Erythroblast (primary cell): ENCODE results near the gene DEPP1.

Source experiments
- DNase-seq, 2 experiments: peaks; one replicate each; lab custom pipeline; 2025; lab: John Stamatoyannopoulos, UW
- GATA1 ChIP-seq: IDR thresholded peaks from 2 replicates; pipeline ENCODE4 v1.6.1; 2011; ENCODE audit warnings: low read depth, mild to moderate bottlenecking, control low read depth, low read length, moderate library complexity
- POLR2A ChIP-seq: IDR thresholded peaks from 2 replicates; pipeline ENCODE4 v1.6.1; 2011; ENCODE audit warnings: mild to moderate bottlenecking, low read length

Gene DEPP1

GRCh38 chr10:44998146-44998631, 19.6 kb upstream of the DEPP1 start:
- no peak for TF ChIP-seq POLR2A
- no peak for TF ChIP-seq GATA1
- no peak for DNase-seq

- no peak for DNase-seq
Observed at GRCh38 chr10:44997105-44997748, 18.6 kb upstream of the DEPP1 start.

GRCh38 chr10:44995914-44996669, 17.5 kb upstream of the DEPP1 start:
- TF ChIP-seq POLR2A = no peak
- no peak for TF ChIP-seq GATA1
- no peak for DNase-seq

More at GRCh38 chr10:44997105-44997748, 18.6 kb upstream of the DEPP1 start:
- no peak for TF ChIP-seq GATA1
- no peak for TF ChIP-seq POLR2A

- TF ChIP-seq GATA1 = no peak
- TF ChIP-seq POLR2A = no peak
- DNase-seq = no peak
Observed at GRCh38 chr10:44995581-44995913, 16.9 kb upstream of the DEPP1 start.

- TF ChIP-seq GATA1 (no peak), POLR2A (no peak)
- DNase-seq = no peak
Observed at GRCh38 chr10:44994752-44995530, 16.3 kb upstream of the DEPP1 start.

GRCh38 chr10:44993922-44994751, 15.5 kb upstream of the DEPP1 start:
- no peak for DNase-seq
- TF ChIP-seq POLR2A (no peak), GATA1 (no peak)

- DNase-seq = no peak
- TF ChIP-seq GATA1 (no peak), POLR2A (no peak)
Observed at GRCh38 chr10:44993226-44993921, 14.8 kb upstream of the DEPP1 start.

GRCh38 chr10:44992732-44993225, 14.2 kb upstream of the DEPP1 start:
- no peak for TF ChIP-seq GATA1
- DNase-seq = no peak

GRCh38 chr10:44992070-44992731, 13.6 kb upstream of the DEPP1 start:
- no peak for DNase-seq
- no peak for TF ChIP-seq POLR2A
- no peak for TF ChIP-seq GATA1

GRCh38 chr10:44991571-44991970, 13.0 kb upstream of the DEPP1 start:
- TF ChIP-seq GATA1 = no peak
- no peak for TF ChIP-seq POLR2A

GRCh38 chr10:44990965-44991364, 12.4 kb upstream of the DEPP1 start:
- DNase-seq = no peak
- TF ChIP-seq GATA1 (no peak), POLR2A (no peak)

More at GRCh38 chr10:44991571-44991970, 13.0 kb upstream of the DEPP1 start:
- DNase-seq = no peak

GRCh38 chr10:44990302-44990655, 11.7 kb upstream of the DEPP1 start:
- TF ChIP-seq GATA1 = no peak
- TF ChIP-seq POLR2A = no peak
- peak; percentile 15 to 25 for DNase-seq
